ENCODE data around the gene ZBTB16. TPM values are rescaled to one million over a fixed set of nuclear protein-coding genes. Genes with fewer than 3 reads are reported as not detected.
A peak's percentile ranks its signal among the peaks of the same experiment; 100 is the strongest.

ZBTB16 gene
- total and polyA plus RNA-seq, 2 donors: 10.3 to 95.2 TPM

GRCh38 chr11:114193730-114194679, 134.5 kb downstream of the ZBTB16 start:
- 71% methylated on average over 10 of the region's 10 CpGs for WGBS
- no peaks in the 10 kb centered on the region for H3K36me3 ChIP-seq (ENCODE audit: insufficient read depth)
- no peak for DNase-seq (ENCODE audit: extremely low spot score)
- peaks cover 1% of the 10 kb centered on the region for H3K4me1 ChIP-seq (ENCODE audit: insufficient read depth)
- no peak overlapping the region for H3K27ac ChIP-seq (ENCODE audit: low read depth)
- no peak overlapping the region for H3K4me3 ChIP-seq (ENCODE audit: low read depth, low read length)

DNA sequence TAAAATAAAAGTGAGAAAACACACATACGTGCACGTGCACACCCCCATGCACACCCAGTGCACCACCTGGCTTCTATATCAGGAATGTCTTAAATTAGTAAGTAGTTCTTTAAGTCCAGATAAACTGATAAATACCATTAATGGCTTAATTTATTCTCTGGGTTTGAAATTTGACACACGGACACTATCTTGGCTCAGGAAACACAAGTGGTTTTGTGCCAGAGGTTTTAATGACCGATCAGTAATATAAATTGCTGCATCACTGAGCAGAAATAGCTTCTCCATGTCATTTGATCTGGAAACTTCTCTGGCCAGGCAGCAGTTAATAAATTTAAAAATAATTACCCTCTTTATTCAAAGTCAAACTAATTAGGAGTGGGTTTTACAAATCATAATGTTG, 135.2 kb downstream of the ZBTB16 start:
- DNase-seq (ENCODE audit: extremely low spot score): no peak
- no peaks in the 10 kb centered on the region for H3K36me3 ChIP-seq (ENCODE audit: insufficient read depth)
- no peak overlapping the region for H3K4me3 ChIP-seq (ENCODE audit: low read depth, low read length)
- no peak overlapping the region for H3K27ac ChIP-seq (ENCODE audit: low read depth)
- peaks cover 3% of the 10 kb centered on the region for H3K4me1 ChIP-seq (ENCODE audit: insufficient read depth)
- 39% methylated on average over 4 of the region's 4 CpGs for WGBS

GRCh38 chr11:114195151-114195550, 135.6 kb downstream of the ZBTB16 start:
- H3K36me3 ChIP-seq (ENCODE audit: insufficient read depth): no peaks in the 10 kb centered on the region
- H3K4me3 ChIP-seq (ENCODE audit: low read depth, low read length): no peak overlapping the region
- no peak for DNase-seq (ENCODE audit: extremely low spot score)
- H3K27ac ChIP-seq (ENCODE audit: low read depth): peak overlapping the region; percentile 55
- whole genome bisulfite sequencing: 84% methylated on average over 4 of the region's 4 CpGs
- peaks cover 3% of the 10 kb centered on the region for H3K4me1 ChIP-seq (ENCODE audit: insufficient read depth)

- Histone ChIP-seq H3K27ac (ENCODE audit: low read depth) (no peak overlapping the region), H3K4me3 (ENCODE audit: low read depth, low read length) (no peak overlapping the region), H3K4me1 (ENCODE audit: insufficient read depth) (peaks cover 3% of the 10 kb centered on the region), H3K36me3 (ENCODE audit: insufficient read depth) (no peaks in the 10 kb centered on the region)
- DNase-seq (ENCODE audit: extremely low spot score): no peak
- WGBS: 94% methylated on average over 5 of the region's 5 CpGs
These were observed 136.6 kb downstream of the ZBTB16 start for GRCh38 chr11:114195981-114196731.

DNA sequence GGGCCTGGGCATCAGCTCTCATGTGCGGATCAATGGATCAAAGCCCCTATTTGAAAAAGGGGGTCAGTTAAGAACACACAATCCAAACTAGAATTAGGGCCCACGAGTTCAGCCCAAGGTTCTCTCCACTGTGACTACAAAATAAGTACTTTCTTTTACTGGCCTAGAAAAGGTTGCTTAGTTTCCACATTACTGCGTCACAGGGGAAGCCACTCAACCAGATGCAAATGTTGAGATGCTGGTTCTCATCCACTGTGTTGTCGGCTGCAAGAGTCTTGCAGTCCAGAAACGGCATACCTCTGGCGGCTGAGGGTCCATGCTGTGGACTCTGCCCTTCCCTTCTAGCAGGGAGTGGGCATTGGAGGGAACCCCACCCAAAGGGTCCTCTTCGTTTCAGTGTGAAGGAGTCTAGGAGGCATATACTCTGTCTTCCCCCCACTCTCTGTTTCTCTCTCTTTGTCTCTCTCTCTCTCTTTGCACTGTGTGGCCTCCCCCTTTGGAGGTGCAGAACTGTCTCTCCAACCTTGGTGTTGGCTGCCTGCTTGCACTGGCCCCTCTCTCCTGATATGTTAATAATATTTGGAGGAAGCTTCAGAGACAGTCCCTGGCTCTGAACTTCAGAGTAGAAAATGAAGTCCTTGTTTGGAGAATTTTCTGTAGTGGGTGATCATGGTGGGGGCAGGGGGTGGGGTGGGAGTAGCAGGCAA, 137.6 kb downstream of the ZBTB16 start:
- WGBS: 52% methylated on average over 7 of the region's 7 CpGs
- H3K27ac ChIP-seq (ENCODE audit: low read depth): peak overlapping the region; percentile 68
- DNase-seq (ENCODE audit: extremely low spot score): no peak
- H3K4me1 ChIP-seq (ENCODE audit: insufficient read depth): peaks cover 3% of the 10 kb centered on the region
- H3K4me3 ChIP-seq (ENCODE audit: low read depth, low read length): no peak overlapping the region
- no peaks in the 10 kb centered on the region for H3K36me3 ChIP-seq (ENCODE audit: insufficient read depth)

DNA sequence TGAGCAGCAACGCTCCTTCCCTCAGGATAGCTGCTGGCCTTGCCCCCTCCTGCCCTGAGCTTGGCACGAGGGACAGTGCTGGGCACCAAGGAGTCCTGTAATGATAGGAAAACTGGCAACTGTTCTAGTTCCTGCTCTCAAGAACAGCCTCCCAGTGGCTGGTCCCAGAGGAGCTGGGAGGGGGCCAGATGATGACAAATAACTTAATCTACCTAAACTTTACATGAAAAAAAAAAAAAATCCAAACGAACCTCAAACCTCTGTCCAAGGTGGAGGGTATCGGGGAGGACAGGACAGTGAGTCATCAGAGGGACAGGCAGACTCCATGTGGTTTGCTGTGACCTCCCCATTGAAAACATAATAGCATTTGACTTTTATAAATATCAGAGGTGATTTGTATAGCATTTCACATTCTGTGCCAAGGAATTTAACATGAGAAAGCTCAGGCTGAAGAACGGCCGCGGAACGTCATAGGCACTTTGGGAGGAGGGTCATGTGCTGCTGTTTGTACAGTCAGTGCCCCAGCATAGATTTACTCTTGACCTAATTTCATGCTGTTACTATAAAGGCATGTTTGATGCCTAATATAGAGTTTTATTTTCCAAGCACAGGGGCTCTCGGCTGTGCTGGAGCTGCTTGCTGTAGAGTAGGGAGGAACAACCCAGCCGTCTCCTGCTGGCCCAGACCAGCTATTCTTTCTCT, 138.4 kb downstream of the ZBTB16 start:
- 13% methylated on average over 10 of the region's 10 CpGs for WGBS
- H3K36me3 ChIP-seq (ENCODE audit: insufficient read depth): no peaks in the 10 kb centered on the region
- H3K4me3 ChIP-seq (ENCODE audit: low read depth, low read length): no peak overlapping the region
- peak overlapping the region; percentile 53 for H3K27ac ChIP-seq (ENCODE audit: low read depth)
- H3K4me1 ChIP-seq (ENCODE audit: insufficient read depth): peaks cover 2% of the 10 kb centered on the region
- DNase-seq (ENCODE audit: extremely low spot score): peak; percentile 85

DNA sequence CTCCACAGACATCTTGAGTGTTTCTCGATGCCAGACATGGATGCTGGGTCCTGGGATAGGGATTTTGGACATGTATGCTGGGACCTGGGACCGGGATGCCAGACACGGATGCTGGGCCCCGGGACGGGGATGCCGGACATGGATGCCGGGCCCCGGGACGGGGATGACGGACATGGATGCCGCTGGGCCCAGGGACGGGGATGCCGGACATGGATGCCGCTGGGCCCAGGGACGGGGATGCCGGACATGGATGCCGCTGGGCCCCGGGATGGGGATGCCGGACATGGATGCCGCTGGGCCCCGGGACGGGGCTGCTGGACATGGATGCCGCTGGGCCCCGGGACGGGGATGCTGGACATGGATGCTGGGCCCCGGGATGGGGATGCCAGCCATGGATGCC, 139.5 kb downstream of the ZBTB16 start:
- H3K27ac ChIP-seq (ENCODE audit: low read depth): no peak overlapping the region
- WGBS: 96% methylated on average over 26 of the region's 26 CpGs
- no peaks in the 10 kb centered on the region for H3K36me3 ChIP-seq (ENCODE audit: insufficient read depth)
- peaks cover 2% of the 10 kb centered on the region for H3K4me1 ChIP-seq (ENCODE audit: insufficient read depth)
- H3K4me3 ChIP-seq (ENCODE audit: low read depth, low read length): no peak overlapping the region
- DNase-seq (ENCODE audit: extremely low spot score): no peak

GRCh38 chr11:114200351-114201133, 141.0 kb downstream of the ZBTB16 start:
- Histone ChIP-seq H3K36me3 (ENCODE audit: insufficient read depth) (no peaks in the 10 kb centered on the region), H3K27ac (ENCODE audit: low read depth) (peak overlapping the region; percentile 12), H3K4me1 (ENCODE audit: insufficient read depth) (peaks cover 2% of the 10 kb centered on the region), H3K4me3 (ENCODE audit: low read depth, low read length) (no peak overlapping the region)
- no peak for DNase-seq (ENCODE audit: extremely low spot score)
- WGBS: 76% methylated on average over 9 of the region's 9 CpGs

DNA sequence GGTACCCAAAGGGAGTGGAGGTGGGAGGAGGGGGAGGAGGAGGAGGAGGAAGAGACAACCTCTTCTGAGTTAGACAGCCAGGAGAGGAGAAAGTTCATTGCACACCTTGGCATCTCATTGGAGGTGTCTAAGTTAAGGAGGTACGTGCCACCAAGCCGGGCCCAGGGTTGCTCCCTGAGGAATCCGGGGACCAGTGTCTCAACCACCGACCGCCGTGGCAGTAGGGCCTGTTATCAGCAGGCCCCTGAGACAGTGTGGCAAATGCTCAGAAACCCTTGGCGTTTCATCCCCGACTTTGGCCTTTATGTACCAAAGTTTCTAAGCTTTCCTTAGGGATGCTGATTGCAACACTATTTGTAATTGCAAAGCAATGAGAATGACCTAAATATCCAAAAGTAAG, 141.7 kb downstream of the ZBTB16 start:
- 91% methylated on average over 8 of the region's 8 CpGs for WGBS
- no peak overlapping the region for H3K27ac ChIP-seq (ENCODE audit: low read depth)
- peaks cover 2% of the 10 kb centered on the region for H3K4me1 ChIP-seq (ENCODE audit: insufficient read depth)
- H3K36me3 ChIP-seq (ENCODE audit: insufficient read depth): no peaks in the 10 kb centered on the region
- no peak overlapping the region for H3K4me3 ChIP-seq (ENCODE audit: low read depth, low read length)
- DNase-seq (ENCODE audit: extremely low spot score): no peak

DNA sequence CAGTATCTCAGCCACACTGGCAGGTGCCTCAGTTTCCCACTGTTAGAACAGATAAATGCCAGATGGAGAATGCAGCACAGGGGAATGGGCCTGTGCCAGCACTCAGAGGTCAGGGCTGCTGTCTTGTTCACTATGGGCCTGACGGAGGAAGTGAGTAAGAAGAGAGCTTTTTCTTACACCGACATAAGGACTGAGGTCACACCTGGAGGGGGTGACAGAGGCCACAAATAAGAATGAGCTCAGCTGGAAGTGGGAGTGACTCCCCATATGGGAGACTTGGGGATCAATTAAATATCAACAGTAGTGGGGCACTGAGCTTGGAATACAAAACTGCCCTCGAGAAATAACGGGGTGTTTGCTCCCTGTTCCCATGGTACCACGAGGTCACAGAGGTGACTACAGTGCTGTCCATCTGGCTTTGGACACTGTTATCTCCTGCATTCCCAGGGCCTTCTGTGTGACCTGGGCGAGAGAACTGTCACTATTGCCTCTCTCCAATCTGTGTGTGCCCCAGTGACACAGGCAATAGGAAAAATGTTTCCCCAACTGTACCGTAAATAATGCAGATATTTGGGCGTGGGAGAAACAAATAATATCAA, 142.6 kb downstream of the ZBTB16 start:
- 81% methylated on average over 8 of the region's 8 CpGs for WGBS
- H3K36me3 ChIP-seq (ENCODE audit: insufficient read depth): no peaks in the 10 kb centered on the region
- H3K27ac ChIP-seq (ENCODE audit: low read depth): no peak overlapping the region
- H3K4me1 ChIP-seq (ENCODE audit: insufficient read depth): peaks cover 2% of the 10 kb centered on the region
- no peak for DNase-seq (ENCODE audit: extremely low spot score)
- no peak overlapping the region for H3K4me3 ChIP-seq (ENCODE audit: low read depth, low read length)

GRCh38 chr11:114207096-114207495, 147.6 kb downstream of the ZBTB16 start:
- no peak overlapping the region for H3K4me3 ChIP-seq (ENCODE audit: low read depth, low read length)
- 72% methylated on average over 4 of the region's 4 CpGs for WGBS
- DNase-seq (ENCODE audit: extremely low spot score): no peak
- H3K36me3 ChIP-seq (ENCODE audit: insufficient read depth): no peaks in the 10 kb centered on the region
- H3K4me1 ChIP-seq (ENCODE audit: insufficient read depth): no peaks in the 10 kb centered on the region
- no peak overlapping the region for H3K27ac ChIP-seq (ENCODE audit: low read depth)

DNA sequence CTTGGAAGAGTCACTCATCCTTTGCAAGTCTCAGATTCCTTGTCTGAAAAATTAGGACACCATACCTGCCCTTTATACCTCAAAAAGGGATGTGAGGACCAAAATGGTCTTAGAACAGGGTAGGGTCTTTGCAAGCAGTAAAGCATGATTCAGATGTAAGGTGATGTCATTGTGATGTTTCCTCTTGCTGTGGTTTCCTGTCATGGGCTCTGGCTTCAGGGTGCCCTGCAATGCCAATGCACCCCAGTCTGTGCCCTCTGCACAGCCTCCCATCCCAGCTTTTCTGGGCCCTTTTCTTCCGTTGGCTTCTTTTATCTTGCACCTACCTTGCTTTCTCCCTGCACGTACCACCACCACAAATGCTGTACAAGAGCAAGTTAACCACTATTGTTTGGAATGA, 148.9 kb downstream of the ZBTB16 start:
- DNase-seq (ENCODE audit: extremely low spot score): no peak
- Histone ChIP-seq H3K4me3 (ENCODE audit: low read depth, low read length) (no peak overlapping the region), H3K36me3 (ENCODE audit: insufficient read depth) (no peaks in the 10 kb centered on the region), H3K27ac (ENCODE audit: low read depth) (no peak overlapping the region), H3K4me1 (ENCODE audit: insufficient read depth) (no peaks in the 10 kb centered on the region)
- 90% methylated on average over 2 of the region's 2 CpGs for WGBS

All from urinary bladder (tissue), 4 donors.